Peyer's patch (tissue), 4 donors: ENCODE data around the gene SLC5A5. TPM values are rescaled to one million over a fixed set of nuclear protein-coding genes. Genes with fewer than 3 reads are reported as not detected.

Experiments
- DNase-seq, 3 donors: peaks; one replicate each; pipeline ENCODE4 v3.0.0-alpha.2; 2017 to 2019
- H3K27ac ChIP-seq, 4 donors: fragments of 200-600 bp; sonication (generic); one replicate each; pipeline ENCODE4 v1.5.1; 2016 to 2019
- H3K27me3 ChIP-seq, 2 donors: fragments of 200-600 bp; sonication (generic); one replicate each; pipeline ENCODE4 v1.5.1; 2019
- H3K36me3 ChIP-seq, 3 donors: fragments of 200-600 bp; sonication (generic); one replicate each; pipeline ENCODE4 v1.5.1; 2016 to 2019
- H3K4me1 ChIP-seq, 4 donors: fragments of 200-600 bp; sonication (generic); one replicate each; pipeline ENCODE4 v1.5.1; 2016 to 2019
- H3K4me3 ChIP-seq, 4 donors: fragments of 200-600 bp; sonication (generic); 1 replicate in 3 of 4; 2 replicates in 1 of 4; pipeline ENCODE4 v1.5.1; 2016 to 2019; ENCODE audit warnings: mild to moderate bottlenecking in 1 of 4
- H3K9me3 ChIP-seq, 4 donors: fragments of 200-600 bp; sonication (generic); one replicate each; pipeline ENCODE4 v1.5.1; 2016 to 2019; ENCODE audit warnings: mild to moderate bottlenecking in 1 of 4
- CTCF ChIP-seq, 6 experiments: fragments of 450-650 bp in 4 of 6; fragments of 200-600 bp in 2 of 6; sonication (generic) in 1 of 6; IDR thresholded peaks; one replicate each; pipeline ENCODE4 v1.5.1; 2017 to 2019; ENCODE audit warnings: antibody characterized with exemption in 6 of 6, mild to moderate bottlenecking in 3 of 6, moderate library complexity in 1 of 6
- POLR2A ChIP-seq, 2 donors: fragments of 450-650 bp; IDR thresholded peaks; one replicate each; pipeline ENCODE4 v1.5.1; 2017; ENCODE audit warnings: antibody characterized with exemption in 2 of 2, mild to moderate bottlenecking in 2 of 2, moderate library complexity in 2 of 2
- total RNA-seq, 4 donors: library from RNA; depleted of rRNA; stranded (reverse); fragments of >200 nt; gene quantifications; one replicate each; pipeline ENCODE4 v1.1.0, GENCODE V29; 2016

SLC5A5 gene
- total RNA-seq, 4 donors from 2014 or later, result not detected

DNA sequence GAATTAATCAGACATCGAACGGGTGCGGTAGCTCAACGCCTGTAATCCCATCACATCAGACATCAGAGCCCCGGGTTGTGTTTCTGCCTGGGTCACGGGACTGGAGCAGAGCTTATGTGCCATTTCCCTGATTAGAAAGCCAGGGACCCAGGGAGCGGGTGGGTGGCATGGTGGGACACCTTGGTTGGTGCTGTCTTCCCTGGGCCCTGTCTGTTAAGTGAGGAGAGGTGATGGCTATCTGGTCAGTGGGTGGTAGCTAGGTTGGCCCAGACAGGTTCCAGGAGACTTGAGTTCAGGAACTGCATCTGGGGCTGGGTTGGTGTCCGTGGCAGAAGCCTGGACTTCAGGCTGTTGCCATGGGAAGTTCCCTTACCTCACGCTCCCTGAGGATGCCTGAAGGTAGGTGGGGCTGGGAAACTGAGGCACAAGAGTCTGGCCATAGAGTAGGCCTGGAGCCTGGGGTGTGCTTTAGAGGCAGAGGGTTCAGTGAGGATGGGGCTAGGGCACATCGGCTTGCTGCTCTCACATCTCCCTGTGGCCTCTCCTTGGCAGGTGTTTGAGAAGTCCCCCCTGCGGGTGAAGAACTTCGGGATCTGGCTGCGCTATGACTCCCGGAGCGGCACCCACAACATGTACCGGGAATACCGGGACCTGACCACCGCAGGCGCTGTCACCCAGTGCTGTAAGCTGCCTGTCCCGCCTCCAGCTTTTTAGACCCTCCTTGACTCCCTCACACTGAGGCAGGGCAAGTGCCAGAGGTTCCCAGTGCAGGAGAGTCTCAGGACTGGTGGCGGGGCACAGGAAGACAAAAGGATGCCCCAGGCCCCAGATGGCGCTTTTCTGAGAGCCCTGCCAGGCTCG is 10.0 kb upstream of the SLC5A5 start:
- Histone ChIP-seq H3K36me3 (peaks cover 0 to 36% (median 0%) of the 10 kb centered on the region in 3 donors), H3K4me3 (peak overlapping the region in 1 of 4 donors; percentile 100), H3K9me3 (no peaks in the 10 kb centered on the region), H3K27me3 (no peaks in the 10 kb centered on the region), H3K27ac (peak overlapping the region in 1 of 4 donors; percentile 25), H3K4me1 (peaks cover 0 to 31% (median 14%) of the 10 kb centered on the region in 4 donors)
- no peak for TF ChIP-seq CTCF (IDR thresholded peaks at IDR 0.05)
- no peak for TF ChIP-seq POLR2A (IDR thresholded peaks at IDR 0.05)
- no peak for DNase-seq

DNA sequence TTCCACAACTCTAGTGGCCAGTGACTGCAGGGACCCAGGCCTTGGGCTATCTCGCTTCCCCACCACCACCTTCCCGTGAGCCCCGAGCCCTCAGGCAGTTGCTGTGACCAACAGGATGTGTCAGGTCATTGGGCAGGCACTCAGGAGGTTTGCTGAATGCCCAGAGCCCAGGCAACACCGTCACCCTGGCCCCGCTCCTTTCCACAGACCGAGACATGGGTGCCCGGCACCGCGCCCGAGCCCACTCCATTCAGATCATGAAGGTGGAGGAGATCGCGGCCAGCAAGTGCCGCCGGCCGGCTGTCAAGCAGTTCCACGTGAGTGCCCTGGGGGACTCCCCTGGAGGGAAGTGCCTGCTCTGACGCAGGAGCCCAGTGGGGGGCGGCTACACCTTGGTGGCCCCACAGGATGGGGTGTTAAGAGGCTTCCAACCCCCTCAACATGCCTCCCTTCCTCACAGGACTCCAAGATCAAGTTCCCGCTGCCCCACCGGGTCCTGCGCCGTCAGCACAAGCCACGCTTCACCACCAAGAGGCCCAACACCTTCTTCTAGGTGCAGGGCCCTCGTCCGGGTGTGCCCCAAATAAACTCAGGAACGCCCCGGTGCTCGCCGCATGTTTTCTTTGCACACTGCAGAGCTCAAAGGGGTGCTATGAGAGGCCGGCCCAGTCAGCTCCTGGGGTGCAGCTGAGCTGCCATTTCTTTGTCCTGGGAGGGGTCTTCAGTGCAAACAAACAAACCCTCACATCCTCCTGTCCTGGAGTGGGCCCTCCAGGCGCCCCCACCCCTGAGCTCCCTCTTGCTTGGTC is 8.8 kb upstream of the SLC5A5 start:
- DNase-seq, result peak in 2 of 3 donors; percentile 34 to 64
- Histone ChIP-seq H3K36me3 (peaks cover 0 to 36% (median 0%) of the 10 kb centered on the region in 3 donors), H3K4me1 (peaks cover 0 to 31% (median 14%) of the 10 kb centered on the region in 4 donors), H3K4me3 (no peak overlapping the region), H3K27ac (peak overlapping the region in 1 of 4 donors; percentile 25), H3K9me3 (no peaks in the 10 kb centered on the region), H3K27me3 (no peaks in the 10 kb centered on the region)
- TF ChIP-seq CTCF (IDR thresholded peaks at IDR 0.05) (no peak), POLR2A (IDR thresholded peaks at IDR 0.05) (no peak)

GRCh38 chr19:17863520-17864182 is 8.1 kb upstream of the SLC5A5 start:
- H3K27ac ChIP-seq, result no peak overlapping the region

GRCh38 chr19:17865364-17866311 is 6.1 kb upstream of the SLC5A5 start:
- no peak for TF ChIP-seq CTCF (IDR thresholded peaks at IDR 0.05)
- TF ChIP-seq POLR2A (IDR thresholded peaks at IDR 0.05), result no peak
- peak in 2 of 3 donors; percentile 76 to 77 for DNase-seq
- no peaks in the 10 kb centered on the region for H3K27me3 ChIP-seq
- no peak overlapping the region for H3K4me3 ChIP-seq
- H3K9me3 ChIP-seq, result no peaks in the 10 kb centered on the region
- peaks cover 0 to 26% (median 13%) of the 10 kb centered on the region in 4 donors for H3K4me1 ChIP-seq
- H3K27ac ChIP-seq, result peak overlapping the region in 3 of 4 donors; percentile 33 to 51 (median 35)
- peaks cover 0 to 36% (median 0%) of the 10 kb centered on the region in 3 donors for H3K36me3 ChIP-seq

More at GRCh38 chr19:17863520-17864182, 8.1 kb upstream of the SLC5A5 start:
- Histone ChIP-seq H3K36me3 (peaks cover 0 to 36% (median 0%) of the 10 kb centered on the region in 3 donors), H3K4me1 (peaks cover 0 to 31% (median 14%) of the 10 kb centered on the region in 4 donors), H3K9me3 (no peaks in the 10 kb centered on the region), H3K4me3 (no peak overlapping the region), H3K27me3 (no peaks in the 10 kb centered on the region)
- TF ChIP-seq POLR2A (IDR thresholded peaks at IDR 0.05) (no peak), CTCF (IDR thresholded peaks at IDR 0.05) (no peak)
- no peak for DNase-seq
